SK-N-MC (cell line): ENCODE data around the gene MMP20.

ENCODE experiments used
- EZH2 ChIP-seq: fragments of 200-600 bp; sonication (generic); IDR thresholded peaks from one replicate; pipeline ENCODE4 v1.6.1; 2017; ENCODE audit warnings: antibody characterized with exemption
- POLR2AphosphoS5 ChIP-seq: IDR thresholded peaks from 2 replicates; pipeline ENCODE4 v1.6.1; 2012; ENCODE audit warnings: mild to moderate bottlenecking, low read depth, low read length, borderline replicate concordance

DNA sequence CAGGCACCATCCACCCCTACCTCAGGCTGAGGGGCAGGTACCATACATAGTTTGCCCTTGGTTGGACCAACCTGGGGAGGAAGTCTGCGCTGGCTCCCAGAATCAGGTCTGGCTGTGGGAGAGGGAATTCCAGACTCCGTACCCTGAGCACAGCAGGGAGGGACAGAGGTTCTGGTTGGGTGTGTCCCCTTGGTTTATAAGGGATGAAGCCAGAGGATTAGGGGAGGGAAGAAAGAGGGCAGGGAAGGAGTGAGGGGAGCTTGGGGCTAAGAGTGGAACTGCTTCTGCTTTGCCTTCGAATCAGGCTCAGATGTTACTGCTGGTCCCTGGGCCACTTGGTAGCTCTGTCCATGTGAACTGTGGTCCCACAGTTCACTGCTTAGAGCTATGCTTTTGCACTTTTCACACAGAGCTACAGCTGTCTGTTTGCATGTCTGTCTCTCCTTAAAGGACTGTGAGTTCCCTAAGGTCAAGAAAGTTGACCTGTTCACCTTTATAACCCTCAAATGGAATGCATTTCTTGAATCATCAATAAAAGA is 9.2 kb downstream of the MMP20 start:
- TF ChIP-seq POLR2AphosphoS5 (no peak), EZH2 (no peak)
